ENCODE data around the gene WDFY4.

DNA sequence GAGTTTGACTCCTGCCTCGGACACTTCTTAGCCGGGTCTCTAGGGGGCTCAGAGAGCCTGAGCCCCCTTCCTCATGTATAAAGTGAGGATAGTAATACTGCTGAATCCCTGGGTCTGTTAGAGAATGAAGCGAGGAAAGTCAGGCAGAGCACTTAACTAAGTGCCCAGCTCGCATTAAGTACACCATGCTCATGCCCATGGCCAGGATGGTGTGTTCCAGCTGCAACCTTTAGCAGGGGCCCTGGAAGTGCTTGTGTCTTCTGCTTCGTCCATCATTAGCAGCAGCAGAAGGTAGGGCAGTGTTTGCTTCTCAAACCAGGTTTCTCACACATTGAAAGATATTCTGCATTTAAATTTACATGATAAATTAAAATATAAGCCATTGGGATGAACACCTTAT is 27.3 kb upstream of the WDFY4 start:
- TF ChIP-seq ZFP3 (CRISPR knock-in tag; IDR thresholded peaks at IDR 0.05) (no peak), TCF4 (CRISPR knock-in tag; IDR thresholded peaks at IDR 0.05; ENCODE audit: borderline replicate concordance) (no peak), ZC3H10 (CRISPR knock-in tag; IDR thresholded peaks at IDR 0.05) (no peak), ZNF8 (CRISPR knock-in tag; IDR thresholded peaks at IDR 0.05) (no peak), RARB (CRISPR knock-in tag; IDR thresholded peaks at IDR 0.05) (no peak), ZFP30 (CRISPR knock-in tag; IDR thresholded peaks at IDR 0.05) (no peak)
